ENCODE results near the gene ZMYND8.
"Not testable (repeated sequence)": the region's sequence is repeated elsewhere in the genome, so short reads cannot be mapped to it uniquely, and the experiment has no call there.

ZMYND8 gene

GRCh38 chr20:47246061-47246777 lies 110.3 kb downstream of the ZMYND8 start:
- no peak for DNase-seq (ENCODE audit: low read depth in 3 of 3)

GRCh38 chr20:47245166-47245565 lies 111.3 kb downstream of the ZMYND8 start:
- DNase-seq (ENCODE audit: low read depth in 3 of 3) = not testable (repeated sequence)

GRCh38 chr20:47244451-47244850 lies 112.0 kb downstream of the ZMYND8 start:
- no peak for DNase-seq (ENCODE audit: low read depth in 3 of 3)

GRCh38 chr20:47243532-47244305 lies 112.8 kb downstream of the ZMYND8 start:
- no peak for DNase-seq (ENCODE audit: low read depth in 3 of 3)

- DNase-seq (ENCODE audit: low read depth in 3 of 3) = no peak
Measured at GRCh38 chr20:47243003-47243402, 113.5 kb downstream of the ZMYND8 start.

GRCh38 chr20:47241345-47241781 lies 115.1 kb downstream of the ZMYND8 start:
- DNase-seq (ENCODE audit: low read depth in 3 of 3) = no peak

GRCh38 chr20:47240096-47240495 lies 116.4 kb downstream of the ZMYND8 start:
- not testable (repeated sequence) for DNase-seq (ENCODE audit: low read depth in 3 of 3)

GRCh38 chr20:47239719-47240067 lies 116.8 kb downstream of the ZMYND8 start:
- no peak for DNase-seq (ENCODE audit: low read depth in 3 of 3)

- no peak for DNase-seq (ENCODE audit: low read depth in 3 of 3)
Measured at GRCh38 chr20:47238780-47239718, 117.5 kb downstream of the ZMYND8 start.

- DNase-seq (ENCODE audit: low read depth in 3 of 3) = no peak
Measured at GRCh38 chr20:47237715-47238114, 118.8 kb downstream of the ZMYND8 start.

GRCh38 chr20:47236639-47236900 lies 119.9 kb downstream of the ZMYND8 start:
- DNase-seq (ENCODE audit: low read depth in 3 of 3) = no peak

- DNase-seq (ENCODE audit: low read depth in 3 of 3) = no peak
Measured at GRCh38 chr20:47235853-47236638, 120.5 kb downstream of the ZMYND8 start.

GRCh38 chr20:47235111-47235510 lies 121.4 kb downstream of the ZMYND8 start:
- DNase-seq (ENCODE audit: low read depth in 3 of 3) = no peak

GRCh38 chr20:47233333-47234188 lies 122.9 kb downstream of the ZMYND8 start:
- no peak for DNase-seq (ENCODE audit: low read depth in 3 of 3)

- no peak for DNase-seq (ENCODE audit: low read depth in 3 of 3)
Measured at GRCh38 chr20:47232518-47232917, 124.0 kb downstream of the ZMYND8 start.

- no peak for DNase-seq (ENCODE audit: low read depth in 3 of 3)
Measured at GRCh38 chr20:47231382-47232039, 125.0 kb downstream of the ZMYND8 start.

GRCh38 chr20:47230811-47231256 lies 125.7 kb downstream of the ZMYND8 start:
- no peak for DNase-seq (ENCODE audit: low read depth in 3 of 3)

- DNase-seq (ENCODE audit: low read depth in 3 of 3) = no peak
Measured at GRCh38 chr20:47228654-47229053, 127.8 kb downstream of the ZMYND8 start.

GRCh38 chr20:47227576-47227975 lies 128.9 kb downstream of the ZMYND8 start:
- DNase-seq (ENCODE audit: low read depth in 3 of 3) = no peak

GRCh38 chr20:47227119-47227518 lies 129.4 kb downstream of the ZMYND8 start:
- no peak for DNase-seq (ENCODE audit: low read depth in 3 of 3)
